GM12878 (cell line): ENCODE data around the gene LRRC70.

Experiments
- CHD1 ChIP-seq: IDR thresholded peaks from 2 replicates; pipeline ENCODE4 v1.6.1; 2012; ENCODE audit warnings: low read depth, low read length, improper control_type of control experiment
- CHD2 ChIP-seq: IDR thresholded peaks from 2 replicates; pipeline ENCODE4 v1.6.1; 2011; ENCODE audit warnings: low read depth, low read length, improper control_type of control experiment, borderline replicate concordance
- EZH2 ChIP-seq: IDR thresholded peaks from 2 replicates; pipeline ENCODE4 v1.6.1; 2012; ENCODE audit warnings: low read depth, mild to moderate bottlenecking, control low read depth, inconsistent platforms, low read length, borderline replicate concordance; ENCODE audit not compliant: control insufficient read depth
- JUNB ChIP-seq: IDR thresholded peaks from 2 replicates; pipeline ENCODE4 v1.6.1; 2016; ENCODE audit warnings: antibody characterized with exemption, mild to moderate bottlenecking
- MAX ChIP-seq: IDR thresholded peaks from 2 replicates; pipeline ENCODE4 v1.6.1; 2012; ENCODE audit warnings: low read depth, low read length, improper control_type of control experiment
- SMAD1 ChIP-seq: fragments of 450-650 bp; IDR thresholded peaks from 2 replicates; pipeline ENCODE4 v1.6.1; 2018; ENCODE audit warnings: mild to moderate bottlenecking, low read depth; ENCODE audit not compliant: partially characterized antibody
- YY1 ChIP-seq: IDR thresholded peaks from 2 replicates; pipeline ENCODE4 v1.6.1; 2011; ENCODE audit warnings: low read depth, mild to moderate bottlenecking, low read length
- ZSCAN29 ChIP-seq: fragments of 450-650 bp; IDR thresholded peaks from 2 replicates; pipeline ENCODE4 v1.6.1; 2017; ENCODE audit warnings: mild to moderate bottlenecking, moderate library complexity

- TF ChIP-seq ZSCAN29 = no peak
- TF ChIP-seq JUNB = no peak
- TF ChIP-seq EZH2 = no peak
- TF ChIP-seq SMAD1 = no peak
- TF ChIP-seq CHD2 = no peak
- no peak for TF ChIP-seq MAX
- no peak for TF ChIP-seq YY1
- no peak for TF ChIP-seq CHD1
Observed at GRCh38 chr5:62555930-62556329, 22.7 kb upstream of the LRRC70 start.
